Epithelial cell of proximal tubule (primary cell): ENCODE results near the gene HSPA12B. TPM values are rescaled to one million over a fixed set of nuclear protein-coding genes. Genes with fewer than 3 reads are reported as not detected.

Experiments
- DNase-seq: peaks from one replicate; pipeline ENCODE4 v3.0.0-alpha.2; 2011; ENCODE audit warnings: low read depth
- H3K4me3 ChIP-seq: 2 replicates; pipeline ENCODE4 v1.5.1; 2011; ENCODE audit warnings: low read depth, mild to moderate bottlenecking, low read length
- total RNA-seq: library from RNA; depleted of rRNA; stranded (reverse); fragments of >200 nt; gene quantifications from 2 replicates; pipeline ENCODE4 v1.2.3, GENCODE V29; 2015
- TF ChIP-seq, protein P1 (sequence below): conservative IDR thresholded peaks from 2 replicates; pipeline ENCODE4 v1.5.1; 2012; ENCODE audit warnings: low read depth, mild to moderate bottlenecking, low read length

Gene HSPA12B
- total RNA-seq, 1 donor from 2014 or later: not detected

DNA sequence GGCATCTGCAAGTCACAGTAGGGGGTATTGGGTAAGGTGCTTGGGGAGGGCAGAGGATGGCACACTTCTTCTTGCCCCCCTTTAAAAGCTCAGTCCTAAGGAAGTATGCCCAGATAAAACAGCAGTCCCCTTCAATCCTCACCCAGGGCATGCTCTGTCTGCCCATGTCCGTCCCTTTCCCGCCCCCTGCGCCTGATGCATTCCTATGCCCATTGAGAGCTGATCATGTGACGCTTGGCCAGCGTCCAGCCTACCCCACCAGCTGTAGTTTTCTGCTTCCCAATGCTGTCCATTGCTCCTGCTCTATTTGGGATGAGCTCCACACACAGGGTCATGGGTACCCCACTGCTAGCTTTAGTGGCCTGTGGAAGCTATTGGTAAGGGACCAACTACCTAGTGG, 28.4 kb upstream of the HSPA12B start:
- no peak for DNase-seq
- no peak overlapping the region for H3K4me3 ChIP-seq
- TF ChIP-seq, protein P1, sequence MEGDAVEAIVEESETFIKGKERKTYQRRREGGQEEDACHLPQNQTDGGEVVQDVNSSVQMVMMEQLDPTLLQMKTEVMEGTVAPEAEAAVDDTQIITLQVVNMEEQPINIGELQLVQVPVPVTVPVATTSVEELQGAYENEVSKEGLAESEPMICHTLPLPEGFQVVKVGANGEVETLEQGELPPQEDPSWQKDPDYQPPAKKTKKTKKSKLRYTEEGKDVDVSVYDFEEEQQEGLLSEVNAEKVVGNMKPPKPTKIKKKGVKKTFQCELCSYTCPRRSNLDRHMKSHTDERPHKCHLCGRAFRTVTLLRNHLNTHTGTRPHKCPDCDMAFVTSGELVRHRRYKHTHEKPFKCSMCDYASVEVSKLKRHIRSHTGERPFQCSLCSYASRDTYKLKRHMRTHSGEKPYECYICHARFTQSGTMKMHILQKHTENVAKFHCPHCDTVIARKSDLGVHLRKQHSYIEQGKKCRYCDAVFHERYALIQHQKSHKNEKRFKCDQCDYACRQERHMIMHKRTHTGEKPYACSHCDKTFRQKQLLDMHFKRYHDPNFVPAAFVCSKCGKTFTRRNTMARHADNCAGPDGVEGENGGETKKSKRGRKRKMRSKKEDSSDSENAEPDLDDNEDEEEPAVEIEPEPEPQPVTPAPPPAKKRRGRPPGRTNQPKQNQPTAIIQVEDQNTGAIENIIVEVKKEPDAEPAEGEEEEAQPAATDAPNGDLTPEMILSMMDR: no peak

DNA sequence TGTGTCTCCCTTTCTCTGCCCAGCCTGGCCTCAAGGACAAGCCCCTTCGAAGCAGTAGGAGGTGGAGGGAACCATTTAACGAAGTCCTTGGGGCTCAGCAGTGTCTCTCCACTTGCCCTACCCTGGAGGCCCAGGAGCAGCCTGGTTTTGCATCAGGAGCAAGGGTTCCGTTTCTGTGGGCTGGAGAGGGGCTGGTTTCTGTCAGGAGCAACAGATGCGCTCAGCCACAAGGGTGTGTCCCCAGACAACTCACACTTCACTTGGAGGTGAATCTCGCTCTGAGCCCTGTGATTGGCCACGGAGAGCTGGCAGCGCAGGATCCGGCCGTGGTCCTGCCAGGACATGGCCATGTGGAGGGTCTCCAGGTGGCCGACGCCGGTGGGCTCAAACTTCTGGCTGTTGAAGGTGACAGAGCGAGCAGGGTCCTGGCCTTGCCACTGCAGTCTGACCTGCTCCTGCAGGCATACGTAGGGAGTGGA, 27.0 kb upstream of the HSPA12B start:
- TF ChIP-seq, protein P1: no peak
- DNase-seq: no peak
- no peak overlapping the region for H3K4me3 ChIP-seq

DNA sequence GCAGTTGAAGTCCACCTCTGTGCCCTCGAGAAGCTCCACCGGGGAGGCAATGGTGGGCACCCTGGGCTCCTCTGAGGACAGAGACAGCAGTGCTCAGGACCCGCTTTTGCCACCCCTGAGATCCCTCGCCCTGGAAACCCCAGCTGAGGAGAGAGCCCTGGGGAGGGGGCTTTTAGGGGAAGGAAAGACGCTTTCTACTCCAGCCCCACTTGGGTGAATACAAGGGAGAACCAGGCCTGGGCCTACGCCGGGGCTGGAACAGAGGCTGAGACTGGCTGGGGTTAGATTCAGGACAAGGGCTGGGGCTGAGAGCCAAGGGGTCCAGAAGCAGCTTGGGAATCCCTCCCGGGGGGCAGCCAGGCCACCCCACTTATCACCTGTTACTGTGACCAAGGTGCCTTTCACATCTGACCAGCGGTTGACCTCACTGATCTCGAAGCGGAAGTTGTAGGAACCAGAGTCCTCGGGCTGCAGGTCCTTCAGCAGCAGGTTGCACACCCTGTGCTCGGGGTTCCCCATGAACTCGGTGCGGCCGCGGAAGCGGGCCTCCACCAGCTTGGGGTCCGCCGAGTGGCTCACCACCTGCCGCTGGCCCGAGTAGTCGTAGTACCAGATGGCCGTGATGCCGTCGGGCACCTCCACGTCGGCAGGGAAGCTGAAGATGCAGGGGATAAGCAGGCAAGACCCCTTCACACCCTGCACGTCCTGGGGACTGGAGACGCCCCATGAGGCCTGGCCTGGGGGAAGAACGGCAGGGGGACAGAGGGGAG, 26.3 kb upstream of the HSPA12B start:
- no peak overlapping the region for H3K4me3 ChIP-seq
- TF ChIP-seq, protein P1: no peak
- no peak for DNase-seq

DNA sequence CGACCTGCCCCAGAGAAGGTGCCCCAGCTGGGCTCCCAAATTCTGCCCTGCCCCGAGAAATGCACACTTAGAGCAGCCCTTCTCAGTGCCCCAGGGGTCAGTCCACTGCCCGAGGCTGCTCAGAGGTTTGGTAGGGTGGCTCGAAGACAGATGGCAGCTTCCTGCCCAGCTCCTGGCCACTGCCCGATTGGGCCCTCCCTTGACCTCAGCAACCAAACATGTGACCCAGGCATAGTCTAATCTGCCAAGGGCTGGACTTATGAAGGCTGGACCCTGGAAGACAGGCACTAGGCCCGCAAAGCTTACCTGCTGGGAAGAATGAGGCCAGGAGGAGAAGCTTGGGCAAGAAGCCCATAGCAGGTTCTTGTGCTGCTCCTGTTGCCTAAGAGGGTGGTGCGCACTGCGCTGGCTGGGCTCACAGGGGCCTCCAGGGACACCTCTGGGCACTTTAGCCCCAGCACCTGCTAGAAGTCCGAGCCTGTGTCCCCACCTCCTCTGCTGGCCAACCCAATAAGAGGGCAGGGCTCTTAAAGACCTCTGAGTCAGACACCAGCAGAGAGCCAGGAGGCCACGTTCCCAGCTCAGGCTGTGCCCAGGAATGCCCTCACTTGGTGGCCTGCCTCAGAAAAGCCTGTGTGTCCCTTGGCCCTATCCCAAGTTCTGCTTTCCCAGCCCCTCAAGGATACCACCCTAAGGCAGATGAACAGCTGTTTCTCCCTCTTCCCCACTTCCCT, 25.5 kb upstream of the HSPA12B start:
- H3K4me3 ChIP-seq: no peak overlapping the region
- TF ChIP-seq, protein P1: no peak
- no peak for DNase-seq

DNA sequence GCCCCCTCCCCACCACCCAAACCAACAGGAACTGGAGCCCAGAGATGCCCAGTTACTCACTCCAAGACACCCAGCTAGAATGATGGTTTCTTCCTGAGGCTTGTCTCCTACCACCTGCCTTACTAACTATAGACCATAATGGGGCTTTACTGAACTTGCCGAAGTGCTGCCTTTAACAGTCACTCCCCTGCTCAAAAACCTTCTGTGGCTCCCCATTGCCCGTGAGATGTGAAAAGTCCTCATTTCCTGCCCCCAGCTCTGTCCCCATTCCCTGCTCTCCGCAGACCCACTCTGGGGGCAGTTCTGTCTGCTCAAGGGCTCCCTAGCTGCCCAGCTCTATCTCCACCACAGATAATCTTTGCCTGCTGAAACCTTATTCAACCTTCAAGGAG, 25.0 kb upstream of the HSPA12B start:
- TF ChIP-seq, protein P1: no peak
- DNase-seq: no peak
- H3K4me3 ChIP-seq: no peak overlapping the region

DNA sequence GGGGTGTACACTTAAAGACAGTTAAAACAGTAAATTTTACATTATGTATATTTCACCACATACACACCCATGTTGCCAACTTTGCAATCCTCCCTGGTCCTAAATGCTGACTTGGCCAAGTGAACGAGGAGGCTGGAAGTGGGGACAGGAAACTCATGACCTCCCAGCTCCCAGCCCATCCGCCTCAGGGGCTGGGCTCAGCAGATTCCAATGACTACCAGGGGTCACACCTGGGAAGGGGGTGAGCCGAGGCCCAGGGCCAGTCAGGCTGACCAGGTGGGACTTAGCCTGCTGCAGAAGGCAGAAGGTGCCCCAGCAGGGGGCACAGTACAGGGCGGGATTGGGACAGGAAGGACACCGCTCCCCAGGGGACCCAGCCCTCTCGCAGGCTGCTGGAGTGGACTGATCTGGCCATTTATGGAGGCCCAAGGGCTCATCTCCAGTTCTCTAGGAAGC, 22.4 kb upstream of the HSPA12B start:
- no peak overlapping the region for H3K4me3 ChIP-seq
- TF ChIP-seq, protein P1: no peak
- DNase-seq: no peak
